Mesothelial cell of epicardium (in vitro differentiated cells): ENCODE measurements around the gene ASAP2. TPM values are rescaled to one million over a fixed set of nuclear protein-coding genes. Genes with fewer than 3 reads are reported as not detected.

Source experiments
- DNase-seq, 2 experiments: peaks; one replicate each; pipeline ENCODE4 v3.0.0; 2021; ENCODE audit warnings: low spot score in 2 of 2; ENCODE audit not compliant: unreplicated experiment in 2 of 2
- H3K27ac Mint-ChIP-seq: 2 replicates; pipeline ENCODE4 v1.8.0; 2021; ENCODE audit warnings: mixed read lengths
- H3K27me3 Mint-ChIP-seq: 2 replicates; pipeline ENCODE4 v1.8.0; 2021; ENCODE audit warnings: low read depth, mixed read lengths
- H3K36me3 Mint-ChIP-seq: 2 replicates; pipeline ENCODE4 v1.8.0; 2021; ENCODE audit warnings: mixed read lengths
- H3K4me1 Mint-ChIP-seq: 2 replicates; pipeline ENCODE4 v1.8.0; 2021; ENCODE audit warnings: mixed read lengths
- H3K4me3 Mint-ChIP-seq: 2 replicates; pipeline ENCODE4 v1.8.0; 2021; ENCODE audit warnings: mild to moderate bottlenecking, moderate library complexity, mixed read lengths
- H3K9me3 Mint-ChIP-seq: 2 replicates; pipeline ENCODE4 v1.8.0; 2021; ENCODE audit warnings: mixed read lengths
- total RNA-seq: library from RNA; stranded (reverse); gene quantifications from 3 replicates; pipeline ENCODE4 v1.2.1, GENCODE V29; 2021
- TF ChIP-seq, protein P1 (sequence below): fragments of 200-600 bp; sonication (generic); IDR thresholded peaks from one replicate; pipeline ENCODE4 v1.5.0; 2021; ENCODE audit warnings: antibody characterized with exemption; ENCODE audit not compliant: unreplicated experiment

The ASAP2 gene
- total RNA-seq, 1 donor from 2014 or later = 25.8 TPM

DNA sequence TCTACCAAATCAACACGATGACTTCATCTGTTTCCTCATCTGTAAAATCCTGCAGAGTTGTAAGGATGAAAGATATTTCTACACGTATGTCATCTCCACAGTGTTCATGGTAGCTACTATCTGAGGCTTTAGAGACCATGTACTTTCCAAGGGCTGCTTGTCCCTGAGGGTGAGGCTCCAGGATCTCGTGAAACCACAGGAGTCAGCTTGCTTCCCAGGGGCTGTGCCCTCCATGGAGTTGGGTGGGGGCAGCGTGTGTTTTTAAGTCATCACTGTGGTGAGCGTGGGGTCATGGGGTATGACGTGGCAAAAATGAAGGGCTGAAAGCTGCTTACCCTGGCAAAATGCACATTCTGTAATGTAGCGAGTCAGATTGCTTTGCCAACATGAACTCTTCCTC is 81.6 kb downstream of the ASAP2 start:
- H3K36me3 Mint-ChIP-seq = peaks cover 12% of the 10 kb centered on the region
- no peaks in the 10 kb centered on the region for H3K27me3 Mint-ChIP-seq
- DNase-seq = no peak
- TF ChIP-seq, protein P1, sequence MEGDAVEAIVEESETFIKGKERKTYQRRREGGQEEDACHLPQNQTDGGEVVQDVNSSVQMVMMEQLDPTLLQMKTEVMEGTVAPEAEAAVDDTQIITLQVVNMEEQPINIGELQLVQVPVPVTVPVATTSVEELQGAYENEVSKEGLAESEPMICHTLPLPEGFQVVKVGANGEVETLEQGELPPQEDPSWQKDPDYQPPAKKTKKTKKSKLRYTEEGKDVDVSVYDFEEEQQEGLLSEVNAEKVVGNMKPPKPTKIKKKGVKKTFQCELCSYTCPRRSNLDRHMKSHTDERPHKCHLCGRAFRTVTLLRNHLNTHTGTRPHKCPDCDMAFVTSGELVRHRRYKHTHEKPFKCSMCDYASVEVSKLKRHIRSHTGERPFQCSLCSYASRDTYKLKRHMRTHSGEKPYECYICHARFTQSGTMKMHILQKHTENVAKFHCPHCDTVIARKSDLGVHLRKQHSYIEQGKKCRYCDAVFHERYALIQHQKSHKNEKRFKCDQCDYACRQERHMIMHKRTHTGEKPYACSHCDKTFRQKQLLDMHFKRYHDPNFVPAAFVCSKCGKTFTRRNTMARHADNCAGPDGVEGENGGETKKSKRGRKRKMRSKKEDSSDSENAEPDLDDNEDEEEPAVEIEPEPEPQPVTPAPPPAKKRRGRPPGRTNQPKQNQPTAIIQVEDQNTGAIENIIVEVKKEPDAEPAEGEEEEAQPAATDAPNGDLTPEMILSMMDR = no peak
- H3K4me1 Mint-ChIP-seq = peaks cover 3% of the 10 kb centered on the region
- H3K4me3 Mint-ChIP-seq = no peak overlapping the region
- H3K9me3 Mint-ChIP-seq = no peaks in the 10 kb centered on the region
- no peak overlapping the region for H3K27ac Mint-ChIP-seq

GRCh38 chr2:9288681-9289338 is 82.2 kb downstream of the ASAP2 start:
- peaks cover 3% of the 10 kb centered on the region for H3K4me1 Mint-ChIP-seq
- H3K36me3 Mint-ChIP-seq = peaks cover 9% of the 10 kb centered on the region
- H3K4me3 Mint-ChIP-seq = no peak overlapping the region
- no peaks in the 10 kb centered on the region for H3K9me3 Mint-ChIP-seq
- TF ChIP-seq, protein P1 = no peak
- H3K27ac Mint-ChIP-seq = no peak overlapping the region
- DNase-seq = no peak
- no peaks in the 10 kb centered on the region for H3K27me3 Mint-ChIP-seq

- DNase-seq = no peak
- Mint-ChIP-seq H3K36me3 (peaks cover 9% of the 10 kb centered on the region), H3K27ac (no peak overlapping the region), H3K4me3 (no peak overlapping the region), H3K27me3 (no peaks in the 10 kb centered on the region), H3K4me1 (peaks cover 3% of the 10 kb centered on the region), H3K9me3 (no peaks in the 10 kb centered on the region)
- TF ChIP-seq, protein P1 = no peak
Measured at GRCh38 chr2:9291331-9291730, 84.7 kb downstream of the ASAP2 start.

DNA sequence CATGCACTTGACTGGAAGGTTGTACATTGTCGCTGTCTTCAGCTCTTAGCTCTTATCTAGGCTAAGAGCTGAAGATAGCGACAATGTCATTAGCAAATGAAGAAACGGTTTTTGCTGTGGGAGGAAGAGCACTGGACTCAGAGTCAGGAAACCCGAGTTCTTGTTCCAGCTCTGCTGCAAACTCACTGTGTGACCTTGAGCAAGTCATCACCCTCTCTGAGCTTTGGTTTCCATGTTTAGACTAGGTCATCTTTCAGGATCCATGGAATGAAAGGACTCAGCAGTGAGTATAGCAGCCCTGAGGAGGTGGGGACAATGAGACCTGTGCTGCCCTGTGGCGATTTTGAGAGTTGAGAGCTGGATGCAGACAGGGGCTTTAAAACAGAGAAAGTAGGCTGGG is 85.3 kb downstream of the ASAP2 start:
- Mint-ChIP-seq H3K9me3 (no peaks in the 10 kb centered on the region), H3K4me3 (no peak overlapping the region), H3K27ac (no peak overlapping the region), H3K4me1 (peaks cover 3% of the 10 kb centered on the region), H3K27me3 (no peaks in the 10 kb centered on the region), H3K36me3 (peaks cover 8% of the 10 kb centered on the region)
- TF ChIP-seq, protein P1 = no peak
- no peak for DNase-seq

DNA sequence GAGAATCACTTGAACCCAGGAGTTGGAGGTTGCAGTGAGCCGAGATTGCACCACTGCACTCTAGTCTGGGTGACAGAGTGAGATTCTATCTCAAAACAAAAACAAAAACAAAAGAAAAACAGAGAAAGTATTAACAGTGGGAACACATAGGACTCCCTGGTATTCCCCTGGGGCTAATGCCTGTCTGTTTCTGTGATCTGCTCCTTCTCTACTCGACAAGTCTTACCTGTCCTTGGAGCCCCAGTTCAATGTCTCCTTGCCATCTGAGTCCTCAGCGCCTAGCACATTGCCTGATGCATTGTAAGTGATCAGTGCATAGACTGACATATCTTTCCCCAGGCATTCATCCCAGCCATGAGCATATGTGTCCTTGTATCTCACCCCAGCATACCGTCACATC is 85.8 kb downstream of the ASAP2 start:
- Mint-ChIP-seq H3K4me3 (no peak overlapping the region), H3K27me3 (no peaks in the 10 kb centered on the region), H3K9me3 (no peaks in the 10 kb centered on the region), H3K36me3 (peaks cover 2% of the 10 kb centered on the region), H3K27ac (no peak overlapping the region), H3K4me1 (peaks cover 3% of the 10 kb centered on the region)
- TF ChIP-seq, protein P1 = no peak
- no peak for DNase-seq

GRCh38 chr2:9294764-9295163 is 88.2 kb downstream of the ASAP2 start:
- H3K4me3 Mint-ChIP-seq = no peak overlapping the region
- TF ChIP-seq, protein P1 = no peak
- H3K36me3 Mint-ChIP-seq = no peaks in the 10 kb centered on the region
- DNase-seq = no peak
- no peaks in the 10 kb centered on the region for H3K27me3 Mint-ChIP-seq
- no peaks in the 10 kb centered on the region for H3K9me3 Mint-ChIP-seq
- H3K27ac Mint-ChIP-seq = no peak overlapping the region
- H3K4me1 Mint-ChIP-seq = peaks cover 3% of the 10 kb centered on the region
